SK-N-MC (cell line): ENCODE measurements around the gene NTN4.

ENCODE experiments used
- DNase-seq: peaks from one replicate; pipeline ENCODE4 v3.0.0-alpha.2; 2011; ENCODE audit warnings: low read depth, low spot score
- H3K27ac ChIP-seq: fragments of 200-600 bp; sonication (generic); 2 replicates; pipeline ENCODE4 v1.5.1; 2016; ENCODE audit warnings: mixed run types
- H3K36me3 ChIP-seq: fragments of 200-600 bp; sonication (generic); 2 replicates; pipeline ENCODE4 v1.6.1; 2017; ENCODE audit warnings: antibody characterized with exemption, low read length, mixed read lengths; ENCODE audit not compliant: insufficient read depth
- H3K4me3 ChIP-seq: fragments of 200-600 bp; sonication (generic); 2 replicates; pipeline ENCODE4 v1.5.1; 2016
- H3K9ac ChIP-seq: fragments of 200-600 bp; sonication (generic); 2 replicates; pipeline ENCODE4 v1.8.0; 2017; ENCODE audit warnings: mixed run types, mixed read lengths; ENCODE audit not compliant: insufficient read length
- H3K9me3 ChIP-seq: fragments of 200-600 bp; sonication (generic); 2 replicates; pipeline ENCODE4 v1.6.1; 2017; ENCODE audit warnings: low read depth, mild to moderate bottlenecking, antibody characterized with exemption, low read length, moderate library complexity, mixed read lengths
- EZH2 ChIP-seq: fragments of 200-600 bp; sonication (generic); IDR thresholded peaks from one replicate; pipeline ENCODE4 v1.6.1; 2017; ENCODE audit warnings: antibody characterized with exemption
- FOXP2 ChIP-seq: optimal IDR thresholded peaks from 2 replicates; pipeline ENCODE3; 2011; ENCODE audit warnings: mild to moderate bottlenecking, moderate library complexity; ENCODE audit not compliant: insufficient read depth; ENCODE audit errors: extremely low read length, control extremely low read depth
- POLR2AphosphoS5 ChIP-seq: IDR thresholded peaks from 2 replicates; pipeline ENCODE4 v1.6.1; 2012; ENCODE audit warnings: mild to moderate bottlenecking, low read depth, low read length, borderline replicate concordance

Gene NTN4

DNA sequence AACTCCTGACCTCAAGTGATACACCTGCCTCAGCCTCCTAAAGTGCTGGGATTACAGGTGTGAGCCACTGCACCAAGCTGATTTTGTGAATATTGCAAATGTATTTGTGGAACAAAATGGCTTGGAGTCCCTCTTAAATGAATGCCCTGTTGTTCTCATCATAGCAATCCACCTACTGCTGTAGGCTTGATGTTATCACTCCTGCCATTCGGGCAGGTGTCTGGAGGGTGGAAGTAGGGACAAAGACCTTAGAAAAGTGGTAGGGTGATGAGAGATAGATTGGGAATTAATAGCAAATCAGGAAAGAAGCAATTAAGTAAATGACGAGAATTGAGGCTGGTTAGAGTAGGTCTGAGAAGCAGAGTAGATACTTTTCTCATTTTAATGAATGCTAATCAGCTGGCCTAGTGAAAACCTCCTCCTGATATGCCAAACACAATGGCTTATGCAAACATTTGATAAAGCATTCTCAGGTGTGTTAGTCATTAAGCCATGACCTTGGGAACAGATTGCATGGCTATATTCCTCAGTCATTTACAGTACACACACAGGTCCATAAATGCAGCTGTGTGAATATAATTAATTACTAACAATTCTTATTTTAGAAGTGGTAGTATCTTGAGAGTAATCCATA, 178.8 kb downstream of the NTN4 start:
- Histone ChIP-seq H3K9ac (no peak overlapping the region), H3K4me3 (no peak overlapping the region), H3K36me3 (no peaks in the 10 kb centered on the region), H3K9me3 (no peaks in the 10 kb centered on the region), H3K27ac (no peak overlapping the region)
- TF ChIP-seq EZH2 (no peak), FOXP2 (no peak), POLR2AphosphoS5 (no peak)
- DNase-seq, result no peak

GRCh38 chr12:95608252-95609033, 182.1 kb downstream of the NTN4 start:
- Histone ChIP-seq H3K27ac (no peak overlapping the region), H3K4me3 (no peak overlapping the region), H3K9ac (no peak overlapping the region), H3K36me3 (no peaks in the 10 kb centered on the region), H3K9me3 (no peaks in the 10 kb centered on the region)
- no peak for TF ChIP-seq EZH2
- no peak for TF ChIP-seq POLR2AphosphoS5
- TF ChIP-seq FOXP2, result no peak
- DNase-seq, result no peak
